H1 (cell line): ENCODE data around the gene LCLAT1. TPM values are rescaled to one million over a fixed set of nuclear protein-coding genes. Genes with fewer than 3 reads are reported as not detected.
"Not testable (repeated sequence)": the region's sequence is repeated elsewhere in the genome, so short reads cannot be mapped to it uniquely, and the experiment has no call there.

Experiments used
- CTCF ChIA-PET: fragments of 300-600 bp; sonication (Branson Sonifier 250); formaldehyde crosslinking; loops from one replicate; lab custom pipeline; 2021; ENCODE audit not compliant: partially characterized antibody; lab: Charles Lee
- POLR2A ChIA-PET: fragments of 300-600 bp; sonication (Branson Sonifier 250); formaldehyde crosslinking; loops from one replicate; lab custom pipeline; 2021; ENCODE audit warnings: inconsistent platforms; ENCODE audit not compliant: partially characterized antibody; lab: Charles Lee
- DNase-seq, 2 experiments: peaks; one replicate each; pipeline versions ENCODE4 v3.0.0 to v3.0.0-alpha.2; 2010 to 2022; ENCODE audit warnings: low spot score in 2 of 2, low read depth in 1 of 2, mixed read lengths in 1 of 2
- FAIRE-seq: peaks from 2 replicates; lab custom pipeline; 2011; peaks lifted over from hg19 to GRCh38; lab: Jason Lieb, UNC
- H2AFZ ChIP-seq: 2 replicates; pipeline ENCODE4 v1.8.1; 2012; ENCODE audit warnings: low read length, inconsistent platforms
- H2AK5ac ChIP-seq: 2 replicates; pipeline ENCODE4 v1.6.1; 2013; ENCODE audit warnings: low read depth, low read length
- H2BK120ac ChIP-seq: replicated peaks from 2 replicates; pipeline ENCODE3; 2013; ENCODE audit warnings: low read depth, low read length, inconsistent platforms
- H2BK12ac ChIP-seq: 2 replicates; pipeline ENCODE4 v1.6.1; 2013; ENCODE audit warnings: low read depth, low read length
- H2BK15ac ChIP-seq: 2 replicates; pipeline ENCODE4 v1.6.1; 2013; ENCODE audit warnings: low read length
- H2BK20ac ChIP-seq: 2 replicates; pipeline ENCODE4 v1.6.1; 2013; ENCODE audit warnings: low read length
- H2BK5ac ChIP-seq: 2 replicates; pipeline ENCODE4 v1.6.1; 2013; ENCODE audit warnings: low read depth, low read length
- H3K14ac ChIP-seq: 2 replicates; pipeline ENCODE4 v1.6.1; 2013; ENCODE audit warnings: inconsistent platforms; ENCODE audit not compliant: insufficient read length
- H3K18ac ChIP-seq: 2 replicates; pipeline ENCODE4 v1.6.1; 2013; ENCODE audit warnings: low read length; ENCODE audit errors: extremely low read depth
- H3K23ac ChIP-seq: 2 replicates; pipeline ENCODE4 v1.6.1; 2013; ENCODE audit warnings: inconsistent platforms; ENCODE audit not compliant: insufficient read length
- H3K23me2 ChIP-seq: 2 replicates; pipeline ENCODE4 v1.6.1; 2013; ENCODE audit warnings: low read depth, low read length
- H3K27ac ChIP-seq: 2 replicates; pipeline ENCODE4 v1.6.1; 2011; ENCODE audit warnings: low read depth, low read length, inconsistent platforms
- H3K27me3 ChIP-seq, 4 experiments: replicated peaks in 1 of 4; 1 replicate in 1 of 4; 2 replicates in 3 of 4; pipeline versions ENCODE4 v1.6.1 to v1.8.1; 2011 to 2013; ENCODE audit warnings: low read length in 3 of 4, mild to moderate bottlenecking in 3 of 4, inconsistent platforms in 2 of 4, mixed read lengths in 2 of 4, moderate library complexity in 1 of 4; ENCODE audit not compliant: control insufficient read depth in 3 of 4, insufficient read depth in 3 of 4; ENCODE audit errors: extremely low read depth in 1 of 4
- H3K36me3 ChIP-seq, 4 experiments: 2 replicates each; pipeline versions ENCODE4 v1.6.1 to v1.8.1; 2011 to 2013; ENCODE audit warnings: mild to moderate bottlenecking in 4 of 4, low read length in 3 of 4, moderate library complexity in 2 of 4, control low read depth in 1 of 4, inconsistent platforms in 1 of 4; ENCODE audit not compliant: insufficient read depth in 4 of 4, control insufficient read depth in 2 of 4
- H3K4ac ChIP-seq: replicated peaks from 2 replicates; pipeline ENCODE3; 2013; ENCODE audit warnings: low read length, low read depth, mixed read lengths, inconsistent platforms; ENCODE audit not compliant: insufficient read length
- H3K4me1 ChIP-seq, 4 experiments: replicated peaks in 1 of 4; 1 replicate in 1 of 4; 2 replicates in 3 of 4; pipeline versions ENCODE4 v1.6.1 to v1.8.1; 2011 to 2013; ENCODE audit warnings: low read length in 3 of 4, inconsistent platforms in 2 of 4, mixed read lengths in 1 of 4; ENCODE audit not compliant: insufficient read depth in 4 of 4, control insufficient read depth in 3 of 4
- H3K4me2 ChIP-seq, 2 experiments: 2 replicates each; pipeline versions ENCODE4 v1.6.1 to v1.8.1; 2011 to 2013; ENCODE audit warnings: low read depth in 2 of 2, low read length in 2 of 2, control low read depth in 1 of 2, inconsistent platforms in 1 of 2, mild to moderate bottlenecking in 1 of 2; ENCODE audit not compliant: insufficient read depth in 1 of 2
- H3K4me3 ChIP-seq, 4 experiments: fragments of 200-600, 300-600 bp in 1 of 4; sonication (generic), shearing (Covaris generic), sonication (Bioruptor Twin) in 1 of 4; 2 replicates each; pipeline versions ENCODE4 v1.5.1 to v1.8.1; 2011 to 2016; ENCODE audit warnings: low read length in 4 of 4, low read depth in 3 of 4, control low read depth in 2 of 4, inconsistent platforms in 2 of 4, mild to moderate bottlenecking in 2 of 4, mixed read lengths in 1 of 4, moderate library complexity in 1 of 4; ENCODE audit not compliant: insufficient read depth in 2 of 4; ENCODE audit errors: extremely low read depth in 1 of 4
- H3K56ac ChIP-seq: replicated peaks from 2 replicates; pipeline ENCODE3; 2013; ENCODE audit warnings: low read depth, mild to moderate bottlenecking, mixed read lengths, low read length, inconsistent platforms; ENCODE audit not compliant: insufficient read length
- H3K79me1 ChIP-seq: 2 replicates; pipeline ENCODE4 v1.6.1; 2013; ENCODE audit warnings: low read depth, low read length, control low read depth
- H3K79me2 ChIP-seq, 2 experiments: 2 replicates each; pipeline versions ENCODE4 v1.6.1 to v1.8.1; 2012 to 2013; ENCODE audit warnings: low read length in 2 of 2, mild to moderate bottlenecking in 2 of 2, inconsistent platforms in 1 of 2; ENCODE audit not compliant: insufficient read depth in 2 of 2, control insufficient read depth in 1 of 2
- H3K9ac ChIP-seq, 4 experiments: replicated peaks in 1 of 4; 1 replicate in 1 of 4; 2 replicates in 3 of 4; pipeline versions ENCODE4 v1.6.1 to v1.8.1; 2011 to 2013; ENCODE audit warnings: low read depth in 3 of 4, low read length in 3 of 4, control low read depth in 2 of 4, mild to moderate bottlenecking in 2 of 4, moderate library complexity in 2 of 4, inconsistent platforms in 1 of 4; ENCODE audit errors: extremely low read depth in 1 of 4
- H3K9me3 ChIP-seq, 2 experiments: 2 replicates each; pipeline versions ENCODE4 v1.6.1 to v1.8.1; 2012 to 2013; ENCODE audit warnings: mild to moderate bottlenecking in 2 of 2, moderate library complexity in 2 of 2, control low read depth in 1 of 2, inconsistent platforms in 1 of 2, low read depth in 1 of 2, low read length in 1 of 2, mixed read lengths in 1 of 2; ENCODE audit not compliant: insufficient read depth in 2 of 2
- H4K20me1 ChIP-seq, 2 experiments: replicated peaks in 1 of 2; 2 replicates each; pipeline versions ENCODE3 to v1.8.1; 2011 to 2013; ENCODE audit warnings: inconsistent platforms in 2 of 2, low read length in 2 of 2, mild to moderate bottlenecking in 1 of 2; ENCODE audit not compliant: insufficient read depth in 2 of 2, control insufficient read depth in 1 of 2
- H4K5ac ChIP-seq: 2 replicates; pipeline ENCODE4 v1.6.1; 2013; ENCODE audit warnings: low read length, low read depth, mixed read lengths, inconsistent platforms; ENCODE audit not compliant: insufficient read length
- H4K8ac ChIP-seq: 2 replicates; pipeline ENCODE4 v1.8.0; 2013; ENCODE audit warnings: mild to moderate bottlenecking, moderate library complexity, low read length, inconsistent platforms; ENCODE audit not compliant: insufficient read depth; ENCODE audit errors: extremely low read depth
- H4K91ac ChIP-seq: replicated peaks from 2 replicates; pipeline ENCODE3; 2013; ENCODE audit warnings: low read length, mixed read lengths, inconsistent platforms; ENCODE audit not compliant: insufficient read length
- WGBS, 2 experiments: shearing (Covaris generic) in 1 of 2; methylation state at CpG; one replicate each; pipeline versions ENCODE4 v1.1.6 to v1.1.7; 2013 to 2015; ENCODE audit warnings: low lambda C conversion rate in 2 of 2, mixed read lengths in 2 of 2, inconsistent platforms in 1 of 2, low coverage in 1 of 2, missing lambda C conversion rate in 1 of 2; ENCODE audit not compliant: insufficient replicate concordance in 2 of 2, insufficient coverage in 1 of 2, insufficient read length in 1 of 2; ENCODE audit errors: extremely low coverage in 1 of 2, missing lambda C conversion rate in 1 of 2; 5-methylcytosine and 5-hydroxymethylcytosine counted together
- polyA plus RNA-seq, 7 experiments: library from polyadenylated mRNA; depleted of rRNA in 3 of 7; stranded (reverse) in 5 of 7; unstranded in 2 of 7; fragments of >200 nt in 5 of 7; fragments of 200-250 nt in 2 of 7; gene quantifications; 1 replicate in 5 of 7; 2 replicates in 1 of 7; 4 replicates in 1 of 7; pipeline versions ENCODE4 v1.2.1 to v1.2.3, GENCODE V29; 2011 to 2013; ENCODE audit warnings: missing spikeins in 2 of 7, mixed read lengths in 2 of 7
- total RNA-seq: library from RNA; stranded (reverse); fragmentation: NEBNext Ultra II Directional; extraction: Animal tissue kit (Norgen Biotek cat#: 25700); gene quantifications from 2 replicates; pipeline ENCODE4 v1.2.1, GENCODE V29; 2021

LCLAT1 gene
- total and polyA plus RNA-seq, 2 of the 8 experiments (the other 6 are each of a cell fraction or from before 2014, with no cell fraction given) = 7.6 to 22.0 TPM

DNA sequence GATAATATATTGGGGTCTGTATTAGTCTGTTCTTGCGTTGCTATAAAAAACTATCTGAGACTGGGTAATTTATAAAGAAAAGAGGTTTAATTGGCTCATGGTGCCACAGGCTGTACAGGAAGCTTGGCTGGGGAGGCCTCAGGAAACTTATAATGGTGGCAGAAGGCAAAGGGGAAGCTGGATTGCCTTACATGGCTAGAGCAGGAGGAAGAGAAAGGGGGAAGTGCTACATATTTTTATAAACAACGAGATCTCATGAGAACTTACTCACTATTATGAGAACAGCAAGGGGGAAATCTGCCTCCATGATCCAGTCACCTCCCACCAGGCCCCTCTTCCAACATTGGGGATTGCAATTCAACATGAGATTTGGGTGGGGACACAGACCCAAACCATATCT, 48.9 kb downstream of the LCLAT1 start:
- WGBS, 2 experiments = 96% methylated on average over 2 of the region's 2 CpGs; no CpG with 5 or more reads in 1 of the 2 experiments
- H3K9ac ChIP-seq, H2AK5ac ChIP-seq, H2BK120ac ChIP-seq, H3K18ac ChIP-seq, H2BK5ac ChIP-seq, H3K4me3 ChIP-seq, H2BK15ac ChIP-seq, H2BK12ac ChIP-seq, H3K4ac ChIP-seq, H3K4me2 ChIP-seq, H4K8ac ChIP-seq, H3K4me1 ChIP-seq, CTCF ChIA-PET, DNase-seq, H3K23ac ChIP-seq, H2BK20ac ChIP-seq, POLR2A ChIA-PET, H3K27ac ChIP-seq, H3K79me1 ChIP-seq, H3K14ac ChIP-seq, H4K91ac ChIP-seq, H4K20me1 ChIP-seq, H4K5ac ChIP-seq, H3K56ac ChIP-seq, H3K9me3 ChIP-seq, FAIRE-seq, H3K23me2 ChIP-seq, H3K27me3 ChIP-seq, H2AFZ ChIP-seq: not testable (repeated sequence)
- peaks cover 0 to 29% of the 10 kb centered on the region in 2 experiments; a peak in 3 of 4 replicates for H3K79me2 ChIP-seq
- H3K36me3 ChIP-seq = peaks cover 0 to 12% (median 2%) of the 10 kb centered on the region in 4 experiments; a peak in 2 of 8 replicates
